CD4-positive, alpha-beta T cell (primary cell): ENCODE data around the gene ASB8. TPM values are rescaled to one million over a fixed set of nuclear protein-coding genes. Genes with fewer than 3 reads are reported as not detected.

Experiments used
- ATAC-seq: fragments of 200-7000 bp; cut with Tn5 transposase; one replicate; pipeline ENCODE4 v1.10.0; 2022; ENCODE audit warnings: mild to moderate bottlenecking; ENCODE audit not compliant: poor library complexity
- CTCF ChIA-PET: fragments of 350-600 bp; sonication (Branson Sonifier 250); formaldehyde crosslinking; loops from one replicate; lab custom pipeline; 2021; ENCODE audit warnings: antibody characterized with exemption, inconsistent platforms; lab: Charles Lee
- POLR2A ChIA-PET: fragments of 350-600 bp; sonication (Branson Sonifier 250); formaldehyde crosslinking; loops from one replicate; lab custom pipeline; 2021; ENCODE audit warnings: antibody characterized with exemption, inconsistent platforms; lab: Charles Lee
- DNase-seq, 14 experiments: peaks; one replicate each; pipeline ENCODE4 v3.0.0-alpha.2; 2013 to 2020; ENCODE audit warnings: mixed read lengths in 2 of 14
- H3K27ac ChIP-seq, 2 donors: one replicate each; pipeline versions ENCODE4 v1.5.1 to v1.7.0; 2013; ENCODE audit warnings: low read length in 2 of 2, low read depth in 1 of 2, mild to moderate bottlenecking in 1 of 2
- H3K27me3 ChIP-seq, 2 experiments: 1 replicate in 1 of 2; 2 replicates in 1 of 2; pipeline versions ENCODE4 v1.6.1 to v1.7.0; 2013; ENCODE audit warnings: low read length in 2 of 2, control low read depth in 1 of 2, mild to moderate bottlenecking in 1 of 2, moderate library complexity in 1 of 2; ENCODE audit not compliant: insufficient read depth in 2 of 2, control insufficient read depth in 1 of 2
- H3K36me3 ChIP-seq: one replicate; pipeline ENCODE4 v1.6.1; 2013; ENCODE audit warnings: low read length, control low read depth; ENCODE audit not compliant: insufficient read depth
- H3K4me1 ChIP-seq: one replicate; pipeline ENCODE4 v1.6.1; 2013; ENCODE audit warnings: low read length, control low read depth; ENCODE audit not compliant: insufficient read depth
- H3K4me3 ChIP-seq: one replicate; pipeline ENCODE4 v1.5.1; 2013; ENCODE audit warnings: mild to moderate bottlenecking, low read length, moderate library complexity
- H3K9me3 ChIP-seq, 2 experiments: 1 replicate in 1 of 2; 2 replicates in 1 of 2; pipeline versions ENCODE4 v1.6.1 to v1.7.0; 2013; ENCODE audit warnings: low read length in 2 of 2, mild to moderate bottlenecking in 2 of 2, control low read depth in 1 of 2, moderate library complexity in 1 of 2; ENCODE audit not compliant: control insufficient read depth in 1 of 2, insufficient read depth in 1 of 2
- H3K27ac Mint-ChIP-seq: one replicate; pipeline ENCODE4 v1.8.0; 2020; ENCODE audit warnings: mixed read lengths
- H3K27me3 Mint-ChIP-seq: one replicate; pipeline ENCODE4 v1.8.0; 2021; ENCODE audit warnings: mixed read lengths
- H3K36me3 Mint-ChIP-seq: one replicate; pipeline ENCODE4 v1.8.0; 2021; ENCODE audit warnings: low read depth, mixed read lengths
- H3K4me1 Mint-ChIP-seq: one replicate; pipeline ENCODE4 v1.8.0; 2021; ENCODE audit warnings: low read depth, mixed read lengths
- H3K4me3 Mint-ChIP-seq: one replicate; pipeline ENCODE4 v1.8.0; 2020; ENCODE audit warnings: mild to moderate bottlenecking, mixed read lengths
- H3K9me3 Mint-ChIP-seq: one replicate; pipeline ENCODE4 v1.8.0; 2020; ENCODE audit warnings: mixed read lengths
- intact Hi-C, 2 experiments: fragments of 100-400 bp; cut with DNase I in 1 of 2; cut with micrococcal nuclease in 1 of 2; formaldehyde crosslinking; loops; one replicate each; pipeline versions ENCODE4 v1.15.1 to v1.9.0; 2023 to 2025; cut with DNase I, micrococcal nuclease
- total RNA-seq, 174 experiments: library from RNA in 2 of 174; stranded (reverse) in 2 of 174; gene quantifications; one replicate each; pipeline ENCODE4 v1.2.3 and lab custom pipeline; 2021 to 2026
- TF ChIP-seq, protein P1 (sequence below): fragments of 200-600 bp; IDR thresholded peaks from one replicate; pipeline ENCODE4 v1.8.0; 2022; ENCODE audit warnings: antibody characterized with exemption, mild to moderate bottlenecking

The ASB8 gene
- total RNA-seq, 2 experiments from 2014 or later, result 50.9 TPM

DNA sequence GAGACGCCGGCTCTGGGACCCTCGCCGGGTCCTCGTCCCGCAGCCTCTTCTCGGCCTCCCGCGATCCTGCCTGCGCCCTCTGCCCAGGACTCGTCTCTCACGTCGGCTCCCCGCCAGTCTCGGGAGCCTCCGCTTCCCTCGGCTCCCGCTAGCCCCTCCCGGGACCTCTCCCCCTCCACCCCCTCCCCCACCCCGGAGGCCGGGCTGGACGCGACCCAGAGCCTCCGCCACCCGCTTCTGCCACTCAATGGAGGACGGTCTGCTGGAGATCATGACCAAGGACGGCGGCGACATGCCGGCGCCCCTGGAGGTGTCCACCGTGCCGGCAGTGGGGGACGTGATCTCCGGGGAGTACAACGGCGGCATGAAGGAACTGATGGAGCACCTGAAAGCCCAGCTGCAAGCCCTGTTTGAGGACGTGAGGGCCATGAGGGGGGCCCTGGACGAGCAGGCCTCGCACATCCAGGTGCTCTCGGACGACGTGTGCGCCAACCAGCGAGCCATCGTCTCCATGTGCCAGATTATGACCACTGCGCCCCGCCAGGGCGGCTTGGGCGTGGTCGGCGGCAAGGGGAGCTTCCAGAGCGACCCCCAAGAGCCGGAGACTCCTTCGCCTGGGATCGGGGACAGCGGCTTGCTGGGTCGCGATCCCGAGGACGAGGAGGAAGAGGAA, 26.7 kb upstream of the ASB8 start:
- peaks cover 4% of the 10 kb centered on the region for H3K36me3 Mint-ChIP-seq
- POLR2A ChIA-PET, result interaction anchor here (1.3 to 3.4 kb wide), 5 partner anchors 10 to 166 kb away, joined by 3 to 73 read pairs (median 4); no protein-coding TSS in a partner anchor
- H3K9me3 Mint-ChIP-seq, result no peaks in the 10 kb centered on the region
- ATAC-seq (peak; percentile 20), DNase-seq (peak in 5 of 14 experiments; percentile 14 to 55 (median 37))
- peak overlapping the region; percentile 73 for H3K4me3 Mint-ChIP-seq
- Histone ChIP-seq H3K27me3 (peaks cover 14 to 15% of the 10 kb centered on the region in 2 experiments), H3K4me3 (peak overlapping the region; percentile 76), H3K4me1 (peaks cover 25% of the 10 kb centered on the region), H3K36me3 (no peaks in the 10 kb centered on the region), H3K27ac (no peak overlapping the region), H3K9me3 (peaks cover 0 to 7% of the 10 kb centered on the region in 2 experiments)
- H3K27me3 Mint-ChIP-seq, result peaks cover 39% of the 10 kb centered on the region
- H3K27ac Mint-ChIP-seq, result no peak overlapping the region
- CTCF ChIA-PET, result interaction anchor here (1.3 to 2.6 kb wide), 6 partner anchors 9 to 100 kb away, joined by 3 to 23 read pairs (median 4); partner anchors contain the start of genes ASB8 and SENP1
- no peaks in the 10 kb centered on the region for H3K4me1 Mint-ChIP-seq
- intact Hi-C loops, result loop anchor here in 1 of 2 experiments (5.0 kb wide), 1 partner anchor 168 kb away; the partner anchor contains the start of gene ZNF641
- TF ChIP-seq, protein P1, sequence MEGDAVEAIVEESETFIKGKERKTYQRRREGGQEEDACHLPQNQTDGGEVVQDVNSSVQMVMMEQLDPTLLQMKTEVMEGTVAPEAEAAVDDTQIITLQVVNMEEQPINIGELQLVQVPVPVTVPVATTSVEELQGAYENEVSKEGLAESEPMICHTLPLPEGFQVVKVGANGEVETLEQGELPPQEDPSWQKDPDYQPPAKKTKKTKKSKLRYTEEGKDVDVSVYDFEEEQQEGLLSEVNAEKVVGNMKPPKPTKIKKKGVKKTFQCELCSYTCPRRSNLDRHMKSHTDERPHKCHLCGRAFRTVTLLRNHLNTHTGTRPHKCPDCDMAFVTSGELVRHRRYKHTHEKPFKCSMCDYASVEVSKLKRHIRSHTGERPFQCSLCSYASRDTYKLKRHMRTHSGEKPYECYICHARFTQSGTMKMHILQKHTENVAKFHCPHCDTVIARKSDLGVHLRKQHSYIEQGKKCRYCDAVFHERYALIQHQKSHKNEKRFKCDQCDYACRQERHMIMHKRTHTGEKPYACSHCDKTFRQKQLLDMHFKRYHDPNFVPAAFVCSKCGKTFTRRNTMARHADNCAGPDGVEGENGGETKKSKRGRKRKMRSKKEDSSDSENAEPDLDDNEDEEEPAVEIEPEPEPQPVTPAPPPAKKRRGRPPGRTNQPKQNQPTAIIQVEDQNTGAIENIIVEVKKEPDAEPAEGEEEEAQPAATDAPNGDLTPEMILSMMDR, result peak; percentile 10

DNA sequence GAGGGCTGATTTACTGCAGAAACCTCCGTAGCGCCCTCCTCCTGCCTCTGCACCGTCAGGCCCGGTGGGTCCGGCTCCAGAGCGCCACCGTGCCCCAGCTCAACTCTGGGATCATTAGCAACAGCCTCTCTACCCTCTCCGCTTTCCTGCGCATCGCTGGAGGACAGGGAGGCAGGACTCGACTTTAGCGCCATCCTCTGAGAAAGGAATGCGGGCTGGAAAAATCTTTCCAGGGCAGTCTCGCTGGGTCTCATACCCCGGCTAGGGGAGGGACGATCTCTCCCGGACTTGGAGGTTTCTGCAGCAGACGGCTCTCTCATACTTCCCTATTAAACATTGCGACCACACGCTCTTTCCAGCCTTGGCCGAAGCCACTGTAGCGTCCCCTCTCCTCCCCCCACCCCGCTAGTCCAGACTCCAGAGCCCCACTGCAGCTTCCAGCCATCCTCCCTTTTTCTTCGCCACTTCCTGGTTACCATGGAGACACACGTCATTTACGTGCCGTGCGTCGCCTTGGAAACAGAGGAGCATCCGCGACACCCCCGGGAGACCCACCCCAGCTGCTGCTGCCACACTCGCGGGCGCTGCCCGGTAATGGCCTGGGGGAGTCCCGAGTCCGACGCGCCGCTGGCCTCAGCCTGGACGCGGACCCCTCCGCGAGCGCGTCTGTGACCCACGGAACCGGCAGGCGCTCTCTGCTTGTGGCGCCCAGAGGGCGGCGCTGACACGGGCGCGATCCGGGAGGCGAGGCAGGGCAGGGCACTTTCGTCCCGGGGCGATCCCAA, 26.0 kb upstream of the ASB8 start, which contains the start of gene CCDC184:
TSS of gene CCDC184 (plus strand) at position 554 of the 785 bp plus-strand sequence. CDS start 479 bp downstream, outside the sequence.
- peak; percentile 51 to 93 (median 68) for DNase-seq
- peak within 1 kb of the TSS; percentile 93 for H3K4me3 Mint-ChIP-seq
- H3K27ac Mint-ChIP-seq, result peak within 1 kb of the TSS; percentile 50
- TF ChIP-seq, protein P1, result peak; percentile 51
- POLR2A ChIA-PET, result interaction anchor here (1.2 to 3.4 kb wide), 7 partner anchors 9 to 226 kb away, joined by 3 to 73 read pairs (median 4); partner anchors contain the start of gene ASB8
- intact Hi-C loops, result loop anchor here in 1 of 2 experiments (5.0 kb wide), 1 partner anchor 169 kb away; the partner anchor contains the start of gene ZNF641
- no peaks in the 10 kb centered on the region for H3K36me3 ChIP-seq
- no peaks in the 10 kb centered on the region for H3K9me3 Mint-ChIP-seq
- H3K4me3 ChIP-seq, result peak within 1 kb of the TSS; percentile 76
- CTCF ChIA-PET, result interaction anchor here (0.7 to 2.6 kb wide), 12 partner anchors 9 to 99 kb away, joined by 3 to 23 read pairs (median 4); partner anchors contain the start of genes ASB8 and SENP1
- peaks cover 0 to 7% of the 10 kb centered on the region in 2 experiments for H3K9me3 ChIP-seq
- peaks cover 14 to 15% of the 10 kb centered on the region in 2 experiments for H3K27me3 ChIP-seq
- peaks cover 4% of the 10 kb centered on the region for H3K36me3 Mint-ChIP-seq
- H3K4me1 Mint-ChIP-seq, result no peaks in the 10 kb centered on the region
- H3K4me1 ChIP-seq, result peaks cover 25% of the 10 kb centered on the region
- no peak within 1 kb of the TSS for H3K27ac ChIP-seq
- peak; percentile 76 for ATAC-seq
- H3K27me3 Mint-ChIP-seq, result peaks cover 47% of the 10 kb centered on the region

DNA sequence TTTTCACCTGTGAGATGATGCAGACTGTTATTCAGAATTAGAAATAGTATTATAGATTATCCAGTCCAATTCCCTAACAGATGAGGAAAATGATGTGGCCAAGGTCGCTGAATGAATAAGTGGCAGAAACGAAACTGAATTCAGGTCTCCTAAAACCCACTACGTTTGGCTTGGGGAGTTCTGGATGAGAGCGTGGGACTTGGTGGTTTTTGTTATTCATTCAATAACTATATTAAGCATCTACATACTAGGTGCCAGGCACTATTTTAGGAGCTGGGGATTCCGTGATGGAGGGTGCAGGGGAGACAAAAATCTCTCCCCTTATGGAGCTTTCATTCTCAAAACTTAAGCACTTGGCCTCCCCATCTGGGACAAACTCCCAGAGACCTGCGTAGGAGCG, 25.3 kb upstream of the ASB8 start:
- no peak overlapping the region for H3K27ac ChIP-seq
- ChIA-PET POLR2A (interaction anchor here (1.2 to 3.4 kb wide), 7 partner anchors 9 to 227 kb away, joined by 3 to 73 read pairs (median 4); partner anchors contain the start of gene ASB8), CTCF (interaction anchor here (0.7 to 2.6 kb wide), 12 partner anchors 9 to 99 kb away, joined by 3 to 23 read pairs (median 4); partner anchors contain the start of genes ASB8 and SENP1)
- Mint-ChIP-seq H3K4me1 (no peaks in the 10 kb centered on the region), H3K27me3 (peaks cover 52% of the 10 kb centered on the region), H3K36me3 (peaks cover 4% of the 10 kb centered on the region), H3K9me3 (no peaks in the 10 kb centered on the region), H3K4me3 (peak overlapping the region; percentile 93), H3K27ac (peak overlapping the region; percentile 50)
- peak overlapping the region; percentile 76 for H3K4me3 ChIP-seq
- H3K27me3 ChIP-seq, result peaks cover 14 to 15% of the 10 kb centered on the region in 2 experiments
- peaks cover 0 to 7% of the 10 kb centered on the region in 2 experiments for H3K9me3 ChIP-seq
- DNase-seq (peak in 1 of 14 experiments; percentile 30), ATAC-seq (no peak)
- H3K36me3 ChIP-seq, result no peaks in the 10 kb centered on the region
- TF ChIP-seq, protein P1, result no peak
- H3K4me1 ChIP-seq, result peaks cover 25% of the 10 kb centered on the region
- intact Hi-C loops, result loop anchor here in 1 of 2 experiments (5.0 kb wide), 1 partner anchor 170 kb away; the partner anchor contains the start of gene ZNF641
